ENCODE data around the gene VCAN. TPM values are rescaled to one million over a fixed set of nuclear protein-coding genes. Genes with fewer than 3 reads are reported as not detected.

VCAN gene
- total and polyA plus RNA-seq, 2 of the 4 experiments (the other 2 are of a cell fraction) = 45.3 to 158 TPM

DNA sequence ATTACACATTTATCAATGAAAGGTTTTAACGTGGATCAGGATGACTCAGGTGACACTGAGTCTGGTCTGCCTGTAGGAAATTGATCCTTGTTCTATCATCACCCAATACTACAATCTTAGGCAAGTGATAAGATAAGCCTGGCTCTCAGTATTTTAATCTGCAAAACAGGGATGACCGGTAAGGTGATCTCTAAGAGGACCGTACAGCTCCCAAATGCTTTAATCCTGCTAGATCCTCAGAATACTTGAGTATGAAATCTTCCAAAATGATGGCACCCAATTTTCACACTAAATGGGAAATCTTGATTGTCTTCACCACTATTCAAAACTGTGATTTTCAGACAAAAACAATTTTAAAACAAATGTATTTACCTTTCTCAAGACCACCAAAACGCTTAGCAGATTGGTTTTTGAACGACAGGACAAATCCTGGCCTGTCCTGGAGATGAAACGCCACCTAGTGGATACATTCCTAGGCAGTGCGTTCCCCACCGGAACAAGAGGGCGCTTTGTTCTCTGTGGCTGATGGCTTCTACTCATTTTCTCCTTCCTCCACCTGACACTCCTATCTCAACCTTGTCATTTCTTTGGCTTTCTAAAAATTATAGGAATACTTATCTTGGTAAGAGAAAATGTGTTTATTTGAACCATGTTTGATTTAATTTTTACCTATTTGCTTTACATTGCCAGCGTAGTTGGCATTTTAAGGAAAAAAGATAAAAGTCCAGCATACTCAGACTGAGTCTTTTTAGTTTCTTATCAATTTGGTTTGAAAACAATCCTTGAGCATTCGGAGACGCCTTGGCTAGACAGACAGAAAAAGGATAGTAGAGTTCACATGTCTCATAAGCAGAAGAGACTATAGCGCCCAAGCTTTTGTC is 41.2 kb upstream of the VCAN start:
- no peak overlapping the region for H2AFZ ChIP-seq (replicated peaks; ENCODE audit: low read length, poor library complexity)
- H4K8ac ChIP-seq (ENCODE audit: low read depth in 2 of 2, low read length in 2 of 2) = no peak overlapping the region
- POLR2A ChIA-PET (ENCODE audit: unreplicated experiment) = interaction anchor here (0.6 kb wide), 1 partner anchor 244 kb away, joined by 3 read pairs; no protein-coding TSS in a partner anchor
- H3K18ac ChIP-seq (ENCODE audit: low read depth, low read length) = no peak overlapping the region
- no peak overlapping the region for H2BK5ac ChIP-seq (ENCODE audit: low read depth, low read length, poor library complexity, severe bottlenecking)
- H4K91ac ChIP-seq (ENCODE audit: insufficient read depth, low read depth, low read length) = no peak overlapping the region
- WGBS, 2 experiments (ENCODE audit: extremely low coverage in 2 of 2, insufficient read length in 1 of 2) = no CpG with 5 or more reads among the region's 13 CpGs
- H3K4me3 ChIP-seq (ENCODE audit: insufficient read depth, low read depth, low read length) = no peak overlapping the region
- H4K5ac ChIP-seq (ENCODE audit: low read depth, low read length) = no peak overlapping the region
- H3K14ac ChIP-seq (replicated peaks; ENCODE audit: low read depth, low read length) = no peak overlapping the region
- in situ Hi-C loops (cut with MboI; ENCODE audit: low sequenced_read_pairs) (loop anchor here (25.0 kb wide), 1 partner anchor 793 kb away; no protein-coding TSS in a partner anchor), dilution Hi-C loops (cut with HindIII; ENCODE audit: low sequenced_read_pairs, unreplicated experiment) (no loop called here), intact Hi-C loops (cut with micrococcal nuclease) (loop anchor here (1.0 to 10.0 kb wide), 6 partner anchors 42 to 1078 kb away; partner anchors contain the start of genes TMEM167A, VCAN and XRCC4)
- ATAC-seq (ENCODE audit: low read depth) (peak; percentile 89), DNase-seq (peak; percentile 69)
- H3K9ac ChIP-seq (ENCODE audit: low read depth, low read length) = no peak overlapping the region
- no peaks in the 10 kb centered on the region for H4K20me1 ChIP-seq (ENCODE audit: insufficient read depth, low read length)
- H3K36me3 ChIP-seq (ENCODE audit: control insufficient read depth, insufficient read depth, low read length) = no peaks in the 10 kb centered on the region
- no peaks in the 10 kb centered on the region for H3K4me1 ChIP-seq (ENCODE audit: control insufficient read depth, insufficient read depth, low read length)
- no peak overlapping the region for H2AK9ac ChIP-seq (replicated peaks; ENCODE audit: low read depth, low read length, poor library complexity)
- H3K27ac ChIP-seq (ENCODE audit: insufficient read depth, low read length) = no peak overlapping the region
- H2BK120ac ChIP-seq (ENCODE audit: low read depth, low read length) = no peak overlapping the region
- CTCF ChIA-PET = interaction anchor here (0.6 to 1.9 kb wide), 7 partner anchors 8 to 1083 kb away, joined by 3 to 5 read pairs (median 3); no protein-coding TSS in a partner anchor
- no peaks in the 10 kb centered on the region for H3K9me3 ChIP-seq (ENCODE audit: control insufficient read depth, insufficient read depth, low read length)
- H3K4me2 ChIP-seq (ENCODE audit: low read depth, low read length) = no peak overlapping the region
- no peak overlapping the region for H3K23ac ChIP-seq (ENCODE audit: low read depth, low read length)
- no peaks in the 10 kb centered on the region for H3K27me3 ChIP-seq (ENCODE audit: control insufficient read depth, insufficient read depth, low read length)
- H2AK5ac ChIP-seq (ENCODE audit: low read depth, low read length) = no peak overlapping the region
- H3K79me1 ChIP-seq (ENCODE audit: low read depth in 1 of 2, low read length in 2 of 2) = no peaks in the 10 kb centered on the region
- H2BK15ac ChIP-seq (ENCODE audit: low read depth, low read length) = no peak overlapping the region
- H2BK20ac ChIP-seq (ENCODE audit: low read depth, low read length) = no peak overlapping the region
- H3K9me1 ChIP-seq (ENCODE audit: insufficient read depth, low read length) = no peaks in the 10 kb centered on the region
- BruUV-seq (replicated peaks) = no TSS peak
- no peak overlapping the region for H3K4ac ChIP-seq (ENCODE audit: low read depth, low read length)
- H3K56ac ChIP-seq (ENCODE audit: extremely low read depth, insufficient read depth, low read length) = no peak overlapping the region
- TF ChIP-seq, protein P1, sequence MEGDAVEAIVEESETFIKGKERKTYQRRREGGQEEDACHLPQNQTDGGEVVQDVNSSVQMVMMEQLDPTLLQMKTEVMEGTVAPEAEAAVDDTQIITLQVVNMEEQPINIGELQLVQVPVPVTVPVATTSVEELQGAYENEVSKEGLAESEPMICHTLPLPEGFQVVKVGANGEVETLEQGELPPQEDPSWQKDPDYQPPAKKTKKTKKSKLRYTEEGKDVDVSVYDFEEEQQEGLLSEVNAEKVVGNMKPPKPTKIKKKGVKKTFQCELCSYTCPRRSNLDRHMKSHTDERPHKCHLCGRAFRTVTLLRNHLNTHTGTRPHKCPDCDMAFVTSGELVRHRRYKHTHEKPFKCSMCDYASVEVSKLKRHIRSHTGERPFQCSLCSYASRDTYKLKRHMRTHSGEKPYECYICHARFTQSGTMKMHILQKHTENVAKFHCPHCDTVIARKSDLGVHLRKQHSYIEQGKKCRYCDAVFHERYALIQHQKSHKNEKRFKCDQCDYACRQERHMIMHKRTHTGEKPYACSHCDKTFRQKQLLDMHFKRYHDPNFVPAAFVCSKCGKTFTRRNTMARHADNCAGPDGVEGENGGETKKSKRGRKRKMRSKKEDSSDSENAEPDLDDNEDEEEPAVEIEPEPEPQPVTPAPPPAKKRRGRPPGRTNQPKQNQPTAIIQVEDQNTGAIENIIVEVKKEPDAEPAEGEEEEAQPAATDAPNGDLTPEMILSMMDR (conservative IDR thresholded peaks at IDR 0.05; ENCODE audit: low read depth, low read length) = peak; percentile 93
- TF ChIP-seq BHLHE40 (IDR thresholded peaks at IDR 0.05; ENCODE audit: low read depth, low read length) (no peak), CEBPB (IDR thresholded peaks at IDR 0.05; ENCODE audit: low read depth, low read length) (no peak), POLR2A (IDR thresholded peaks at IDR 0.05; ENCODE audit: low read depth, low read length) (no peak), RFX5 (IDR thresholded peaks at IDR 0.05; ENCODE audit: low read depth, low read length) (no peak), CHD1 (IDR thresholded peaks at IDR 0.05; ENCODE audit: low read depth, low read length) (no peak; the same call in 1 of the 2 replicates), SMC3 (IDR thresholded peaks at IDR 0.05; ENCODE audit: low read depth, low read length) (peak; percentile 88), RAD21 (IDR thresholded peaks at IDR 0.05; ENCODE audit: low read length) (peak; percentile 89), NFE2L2 (IDR thresholded peaks at IDR 0.05; ENCODE audit: low read depth, low read length) (no peak), FOS (IDR thresholded peaks at IDR 0.05; ENCODE audit: low read depth, low read length) (no peak), RCOR1 (IDR thresholded peaks at IDR 0.05; ENCODE audit: insufficient replicate concordance, low read length) (no peak), MAZ (IDR thresholded peaks at IDR 0.05; ENCODE audit: borderline replicate concordance, low read depth, low read length) (no peak), MXI1 (IDR thresholded peaks at IDR 0.05; ENCODE audit: borderline replicate concordance, low read depth, low read length) (no peak)
- TF ChIP-seq, protein P2, sequence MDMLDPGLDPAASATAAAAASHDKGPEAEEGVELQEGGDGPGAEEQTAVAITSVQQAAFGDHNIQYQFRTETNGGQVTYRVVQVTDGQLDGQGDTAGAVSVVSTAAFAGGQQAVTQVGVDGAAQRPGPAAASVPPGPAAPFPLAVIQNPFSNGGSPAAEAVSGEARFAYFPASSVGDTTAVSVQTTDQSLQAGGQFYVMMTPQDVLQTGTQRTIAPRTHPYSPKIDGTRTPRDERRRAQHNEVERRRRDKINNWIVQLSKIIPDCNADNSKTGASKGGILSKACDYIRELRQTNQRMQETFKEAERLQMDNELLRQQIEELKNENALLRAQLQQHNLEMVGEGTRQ (IDR thresholded peaks at IDR 0.05; ENCODE audit: low read depth, low read length) = no peak

All from IMR-90 (cell line).